ENCODE data around the gene CLCN6. TPM values are rescaled to one million over a fixed set of nuclear protein-coding genes. Genes with fewer than 3 reads are reported as not detected.

Gene CLCN6, protein sequence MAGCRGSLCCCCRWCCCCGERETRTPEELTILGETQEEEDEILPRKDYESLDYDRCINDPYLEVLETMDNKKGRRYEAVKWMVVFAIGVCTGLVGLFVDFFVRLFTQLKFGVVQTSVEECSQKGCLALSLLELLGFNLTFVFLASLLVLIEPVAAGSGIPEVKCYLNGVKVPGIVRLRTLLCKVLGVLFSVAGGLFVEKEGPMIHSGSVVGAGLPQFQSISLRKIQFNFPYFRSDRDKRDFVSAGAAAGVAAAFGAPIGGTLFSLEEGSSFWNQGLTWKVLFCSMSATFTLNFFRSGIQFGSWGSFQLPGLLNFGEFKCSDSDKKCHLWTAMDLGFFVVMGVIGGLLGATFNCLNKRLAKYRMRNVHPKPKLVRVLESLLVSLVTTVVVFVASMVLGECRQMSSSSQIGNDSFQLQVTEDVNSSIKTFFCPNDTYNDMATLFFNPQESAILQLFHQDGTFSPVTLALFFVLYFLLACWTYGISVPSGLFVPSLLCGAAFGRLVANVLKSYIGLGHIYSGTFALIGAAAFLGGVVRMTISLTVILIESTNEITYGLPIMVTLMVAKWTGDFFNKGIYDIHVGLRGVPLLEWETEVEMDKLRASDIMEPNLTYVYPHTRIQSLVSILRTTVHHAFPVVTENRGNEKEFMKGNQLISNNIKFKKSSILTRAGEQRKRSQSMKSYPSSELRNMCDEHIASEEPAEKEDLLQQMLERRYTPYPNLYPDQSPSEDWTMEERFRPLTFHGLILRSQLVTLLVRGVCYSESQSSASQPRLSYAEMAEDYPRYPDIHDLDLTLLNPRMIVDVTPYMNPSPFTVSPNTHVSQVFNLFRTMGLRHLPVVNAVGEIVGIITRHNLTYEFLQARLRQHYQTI
- total RNA-seq (2021; fragmentation: NEBNext Ultra II Directional; extraction: Animal tissue kit (Norgen Biotek cat#: 25700)) (25.5 and 26.0 TPM in 2 replicates), polyA plus RNA-seq (2011; rRNA removed) (15.7 and 20.4 TPM in 2 replicates), polyA minus RNA-seq (2011; rRNA and poly(A)+ RNA removed) (14.1 and 19.6 TPM in 2 replicates)
- polyA plus RNA-seq (2011; cell fraction: cytosol; rRNA removed), result 14.5 TPM
- polyA plus RNA-seq (2011; cell fraction: nucleus; rRNA removed), result 56.9 TPM
- polyA plus RNA-seq (2012, experiment 1 of 2), result 16.3 to 19.7 TPM (median 17.9 TPM) in 4 replicates
- polyA plus RNA-seq (2012, experiment 2 of 2), result 5.3 TPM
- 25.9 TPM for polyA plus RNA-seq (2013, experiment 1 of 2)
- 26.7 TPM for polyA plus RNA-seq (2013, experiment 2 of 2)
- polyA minus RNA-seq (2011; cell fraction: cytosol; rRNA and poly(A)+ RNA removed), result 11.1 TPM
- polyA minus RNA-seq (2011; cell fraction: nucleus; rRNA and poly(A)+ RNA removed), result 21.3 TPM
- long read RNA-seq, experiment 1, full-length matches to known transcripts, result 1 of 7 reads
- long read RNA-seq, experiment 1, partial matches to known transcripts, result 1 of 7 reads
- long read RNA-seq, experiment 1, other reads (novel, unspliced or antisense), result 5 of 7 reads
- long read RNA-seq, experiment 2, partial matches to known transcripts, result 9 of 10 reads
- long read RNA-seq, experiment 2, other reads (novel, unspliced or antisense), result 0 of 10 reads

DNA sequence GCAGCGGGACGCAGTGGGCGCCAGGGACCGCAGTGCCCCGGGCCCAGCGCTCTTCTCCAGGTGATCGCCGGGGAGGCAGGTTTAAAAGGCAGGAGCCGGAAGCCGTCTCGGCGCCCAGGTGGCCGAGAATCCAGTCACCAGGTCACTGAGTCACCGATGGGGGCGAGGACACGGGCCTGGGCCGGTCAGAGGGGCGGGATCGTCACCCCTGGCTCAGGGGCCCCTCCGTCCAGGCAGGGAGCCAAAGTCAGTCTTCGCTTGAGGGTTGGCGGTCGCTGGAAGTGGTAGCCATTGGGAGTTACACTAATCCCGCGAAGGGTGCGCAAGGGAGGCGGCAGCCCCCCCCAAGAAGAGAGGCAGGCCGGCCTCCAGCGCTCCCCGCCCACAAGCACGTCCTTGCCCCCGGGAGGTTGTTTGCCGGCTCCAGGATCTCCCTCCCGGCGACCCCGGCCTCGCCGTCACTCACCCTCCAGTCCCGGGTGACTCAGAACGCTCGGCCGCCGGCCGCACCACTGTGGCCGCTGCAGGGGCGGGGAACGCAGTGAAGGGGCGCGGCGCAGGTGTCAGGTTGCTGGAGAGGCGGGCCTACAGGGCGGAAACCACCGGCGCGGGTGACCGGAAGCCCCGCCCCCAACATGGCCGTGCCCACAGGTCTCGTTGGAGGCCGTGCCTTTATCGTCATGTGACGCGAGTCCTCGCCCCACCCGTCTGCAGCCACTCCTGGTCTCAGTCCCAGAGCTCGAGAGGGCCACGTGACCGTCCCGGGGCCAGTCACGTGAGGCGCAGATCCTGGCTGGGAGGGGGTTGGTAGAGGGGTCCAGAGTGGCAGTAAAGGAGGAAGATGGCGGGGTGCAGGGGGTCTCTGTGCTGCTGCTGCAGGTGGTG is at the start of gene CLCN6, which contains the start of gene MTHFR:
Gene CLCN6, plus strand, starts transcription at position 770 of the 885 bp plus-strand sequence. Its CDS starts 72 bp downstream, at position 842.
Gene MTHFR, minus strand, starts transcription at position 543 of the 885 bp plus-strand sequence. CDS start 2,848 bp downstream, outside the sequence.
- peaks cover 13 to 24% (median 18%) of the 10 kb centered on the region in 4 experiments for H3K4me1 ChIP-seq (replicated peaks in 1 of 4; ENCODE audit: control insufficient read depth in 3 of 4, insufficient read depth in 4 of 4, low read length in 3 of 4)
- WGBS, 2 experiments (ENCODE audit: extremely low coverage in 1 of 2, insufficient coverage in 1 of 2, insufficient read length in 1 of 2, insufficient replicate concordance in 2 of 2, low coverage in 1 of 2, low lambda C conversion rate in 2 of 2, missing lambda C conversion rate in 1 of 2), result 1% methylated on average over 65 of the region's 72 CpGs; no CpG with 5 or more reads in 1 of the 2 experiments
- peak; percentile 89 for TF ChIP-seq CREB1 (IDR thresholded peaks at IDR 0.05)

More for the DNA sequence above, at the start of gene CLCN6, which contains the start of gene MTHFR:
- ChIA-PET POLR2A (ENCODE audit: partially characterized antibody) (interaction anchor here (0.6 to 3.2 kb wide), 17 partner anchors 8 to 251 kb away, joined by 3 to 27 read pairs (median 3); partner anchors contain the start of genes MFN2 and PLOD1), CTCF (ENCODE audit: partially characterized antibody) (interaction anchor here (1.6 to 2.4 kb wide), 3 partner anchors 10 to 21 kb away, joined by 4 to 8 read pairs (median 5); no protein-coding TSS in a partner anchor)
- H4K20me1 ChIP-seq (replicated peaks in 1 of 2; ENCODE audit: control insufficient read depth in 1 of 2, insufficient read depth in 2 of 2, low read length in 2 of 2), result peaks cover 3 to 7% of the 10 kb centered on the region in 2 experiments
- H2BK120ac ChIP-seq (replicated peaks; ENCODE audit: low read depth, low read length), result peak within 1 kb of the TSS; percentile 24
- peak within 1 kb of the TSS; percentile 92 for H4K5ac ChIP-seq (ENCODE audit: insufficient read length, low read depth, low read length)
- peak within 1 kb of the TSS; percentile 93 for H4K8ac ChIP-seq (ENCODE audit: extremely low read depth, insufficient read depth, low read length)
- peak within 1 kb of the TSS; percentile 76 to 88 (median 84) for H3K4me3 ChIP-seq (ENCODE audit: extremely low read depth in 1 of 4, insufficient read depth in 2 of 4, low read depth in 3 of 4, low read length in 4 of 4)
- peak within 1 kb of the TSS; percentile 84 to 92 for H3K4me2 ChIP-seq (ENCODE audit: insufficient read depth in 1 of 2, low read depth in 2 of 2, low read length in 2 of 2)
- H2BK5ac ChIP-seq (ENCODE audit: low read depth, low read length), result peak within 1 kb of the TSS; percentile 93
- H3K4ac ChIP-seq (replicated peaks; ENCODE audit: insufficient read length, low read depth, low read length), result peak within 1 kb of the TSS; percentile 90
- H3K79me1 ChIP-seq (ENCODE audit: low read depth, low read length), result peaks cover 8% of the 10 kb centered on the region
- peak within 1 kb of the TSS; percentile 91 for H4K91ac ChIP-seq (replicated peaks; ENCODE audit: insufficient read length, low read length)
- no peak within 1 kb of the TSS for H2AFZ ChIP-seq (ENCODE audit: low read length)
- peak within 1 kb of the TSS; percentile 85 for H3K18ac ChIP-seq (ENCODE audit: extremely low read depth, low read length)
- peaks cover 18% of the 10 kb centered on the region for H3K23me2 ChIP-seq (ENCODE audit: low read depth, low read length)
- peak within 1 kb of the TSS; percentile 81 for H3K27ac ChIP-seq (ENCODE audit: low read depth, low read length)
- DNase-seq (ENCODE audit: low read depth in 1 of 2, low spot score in 2 of 2), result peak; percentile 98
- H3K36me3 ChIP-seq (ENCODE audit: control insufficient read depth in 2 of 4, insufficient read depth in 4 of 4, low read length in 3 of 4), result peaks cover 1 to 19% (median 12%) of the 10 kb centered on the region in 4 experiments; a peak in 6 of 8 replicates
- H3K9me3 ChIP-seq (ENCODE audit: insufficient read depth in 2 of 2, low read depth in 1 of 2, low read length in 1 of 2), result no peaks in the 10 kb centered on the region
- H2AK5ac ChIP-seq (ENCODE audit: low read depth, low read length), result no peak within 1 kb of the TSS
- peak within 1 kb of the TSS in 3 of 4 experiments; percentile 75 to 78 (median 77); a peak in 6 of 7 replicates for H3K9ac ChIP-seq (replicated peaks in 1 of 4; ENCODE audit: extremely low read depth in 1 of 4, low read depth in 3 of 4, low read length in 3 of 4)
- FAIRE-seq, result no peak
- H3K27me3 ChIP-seq (replicated peaks in 1 of 4; ENCODE audit: control insufficient read depth in 3 of 4, extremely low read depth in 1 of 4, insufficient read depth in 3 of 4, low read length in 3 of 4), result no peaks in the 10 kb centered on the region
- H3K56ac ChIP-seq (replicated peaks; ENCODE audit: insufficient read length, low read depth, low read length), result peak within 1 kb of the TSS; percentile 96
- H2BK12ac ChIP-seq (ENCODE audit: low read depth, low read length), result peak within 1 kb of the TSS; percentile 75; the same call in 1 of the 2 replicates
- no peak within 1 kb of the TSS for H3K23ac ChIP-seq (ENCODE audit: insufficient read length)
- no peak within 1 kb of the TSS for H2BK20ac ChIP-seq (ENCODE audit: low read length)
- H3K14ac ChIP-seq (ENCODE audit: insufficient read length), result no peak within 1 kb of the TSS
- H3K79me2 ChIP-seq (ENCODE audit: control insufficient read depth in 1 of 2, insufficient read depth in 2 of 2, low read length in 2 of 2), result peaks cover 8 to 52% of the 10 kb centered on the region in 2 experiments; a peak in 3 of 4 replicates
- H2BK15ac ChIP-seq (ENCODE audit: low read length), result no peak within 1 kb of the TSS
